ENCODE results near the gene CDK3. TPM values are rescaled to one million over a fixed set of nuclear protein-coding genes. Genes with fewer than 3 reads are reported as not detected.

Gene CDK3
- total and polyA plus RNA-seq, 2 donors (not counting 1 experiment from before 2014, with no cell fraction given): 15.0 to 20.5 TPM

GRCh38 chr17:76017481-76018339, 17.1 kb downstream of the CDK3 start:
- ATAC-seq (ENCODE audit: low read depth) (no peak), DNase-seq (no peak)
- H2AFZ ChIP-seq (ENCODE audit: insufficient read depth, low read depth, low read length, poor library complexity, severe bottlenecking): no peak overlapping the region
- ChIA-PET CTCF (interaction anchor here (1.4 to 3.0 kb wide), 2 partner anchors 9 to 282 kb away, joined by 5 to 8 read pairs; no protein-coding TSS in a partner anchor), POLR2A (interaction anchor here (0.6 kb wide), 1 partner anchor 365 kb away, joined by 3 read pairs; no protein-coding TSS in a partner anchor)
- H3K27me3 ChIP-seq (replicated peaks in 1 of 4; ENCODE audit: control extremely low read depth in 1 of 4, control insufficient read depth in 3 of 4, insufficient read depth in 4 of 4, low read length in 3 of 4): peaks cover 0 to 7% (median 2%) of the 10 kb centered on the region in 4 experiments
- no peaks in the 10 kb centered on the region for H3K36me3 ChIP-seq (replicated peaks in 1 of 2; ENCODE audit: control extremely low read depth in 1 of 2, control insufficient read depth in 1 of 2, extremely low read depth in 1 of 2, insufficient read depth in 2 of 2, low read length in 1 of 2)
- no peaks in the 10 kb centered on the region for H4K20me1 ChIP-seq (ENCODE audit: control insufficient read depth, insufficient read depth, low read length, poor library complexity, severe bottlenecking)
- intact Hi-C loops (cut with micrococcal nuclease): no loop called here
- Mint-ChIP-seq H3K27me3 (no peaks in the 10 kb centered on the region), H3K4me3 (no peak overlapping the region), H3K27ac (no peak overlapping the region), H3K9me3 (ENCODE audit: insufficient read depth) (no peaks in the 10 kb centered on the region), H3K4me1 (no peaks in the 10 kb centered on the region)
- no peak overlapping the region for H3K4me2 ChIP-seq (replicated peaks; ENCODE audit: low read depth, low read length, poor library complexity, severe bottlenecking)
- 94% methylated on average over 17 of the region's 21 CpGs for WGBS (ENCODE audit: insufficient coverage)
- H3K9ac ChIP-seq (ENCODE audit: low read length): no peak overlapping the region
- H3K4me3 ChIP-seq (ENCODE audit: control extremely low read depth in 1 of 5, extremely low read depth in 1 of 5, insufficient read depth in 1 of 5, low read depth in 2 of 5, low read length in 4 of 5): no peak overlapping the region
- H3K27ac ChIP-seq (ENCODE audit: low read length in 2 of 2): no peak overlapping the region
- H3K79me2 ChIP-seq (ENCODE audit: control insufficient read depth, insufficient read depth, low read length): no peaks in the 10 kb centered on the region
- no peaks in the 10 kb centered on the region for H3K9me3 ChIP-seq (ENCODE audit: control extremely low read depth in 1 of 3, control insufficient read depth in 2 of 3, insufficient read depth in 1 of 3, low read length in 2 of 3)
- H3K4me1 ChIP-seq (ENCODE audit: control insufficient read depth in 2 of 2, insufficient read depth in 2 of 2, low read length in 2 of 2): peaks cover 0 to 7% of the 10 kb centered on the region in 2 donors
- TF ChIP-seq EZH2 (IDR thresholded peaks at IDR 0.05; ENCODE audit: borderline replicate concordance, insufficient read depth, low read depth, low read length, poor library complexity, severe bottlenecking): no peak
- no peak for TF ChIP-seq CTCF (IDR thresholded peaks at IDR 0.05)

GRCh38 chr17:76018340-76018680, 17.7 kb downstream of the CDK3 start:
- H3K27me3 Mint-ChIP-seq: no peaks in the 10 kb centered on the region
- H3K4me3 Mint-ChIP-seq: no peak overlapping the region
- no peak overlapping the region for H3K27ac ChIP-seq (ENCODE audit: low read length in 2 of 2)
- no peaks in the 10 kb centered on the region for H3K36me3 ChIP-seq (replicated peaks in 1 of 2; ENCODE audit: control extremely low read depth in 1 of 2, control insufficient read depth in 1 of 2, extremely low read depth in 1 of 2, insufficient read depth in 2 of 2, low read length in 1 of 2)
- no peak overlapping the region for H3K9ac ChIP-seq (ENCODE audit: low read length)
- H3K4me3 ChIP-seq (ENCODE audit: control extremely low read depth in 1 of 5, extremely low read depth in 1 of 5, insufficient read depth in 1 of 5, low read depth in 2 of 5, low read length in 4 of 5): no peak overlapping the region
- peaks cover 0 to 7% of the 10 kb centered on the region in 2 donors for H3K4me1 ChIP-seq (ENCODE audit: control insufficient read depth in 2 of 2, insufficient read depth in 2 of 2, low read length in 2 of 2)
- no peaks in the 10 kb centered on the region for H3K79me2 ChIP-seq (ENCODE audit: control insufficient read depth, insufficient read depth, low read length)
- no peak overlapping the region for H3K4me2 ChIP-seq (replicated peaks; ENCODE audit: low read depth, low read length, poor library complexity, severe bottlenecking)
- intact Hi-C loops (cut with micrococcal nuclease): no loop called here
- ChIA-PET CTCF (interaction anchor here (1.4 to 3.0 kb wide), 2 partner anchors 10 to 281 kb away, joined by 5 to 8 read pairs; no protein-coding TSS in a partner anchor), POLR2A (interaction anchor here (0.6 kb wide), 1 partner anchor 365 kb away, joined by 3 read pairs; no protein-coding TSS in a partner anchor)
- no peaks in the 10 kb centered on the region for H3K9me3 Mint-ChIP-seq (ENCODE audit: insufficient read depth)
- H2AFZ ChIP-seq (ENCODE audit: insufficient read depth, low read depth, low read length, poor library complexity, severe bottlenecking): no peak overlapping the region
- 95% methylated on average over 11 of the region's 11 CpGs for WGBS (ENCODE audit: insufficient coverage)
- TF ChIP-seq EZH2 (IDR thresholded peaks at IDR 0.05; ENCODE audit: borderline replicate concordance, insufficient read depth, low read depth, low read length, poor library complexity, severe bottlenecking): no peak
- no peak for TF ChIP-seq CTCF (IDR thresholded peaks at IDR 0.05)
- H3K9me3 ChIP-seq (ENCODE audit: control extremely low read depth in 1 of 3, control insufficient read depth in 2 of 3, insufficient read depth in 1 of 3, low read length in 2 of 3): no peaks in the 10 kb centered on the region
- ATAC-seq (ENCODE audit: low read depth) (no peak), DNase-seq (no peak)
- no peak overlapping the region for H3K27ac Mint-ChIP-seq
- peaks cover 0 to 7% (median 2%) of the 10 kb centered on the region in 4 experiments for H3K27me3 ChIP-seq (replicated peaks in 1 of 4; ENCODE audit: control extremely low read depth in 1 of 4, control insufficient read depth in 3 of 4, insufficient read depth in 4 of 4, low read length in 3 of 4)
- no peaks in the 10 kb centered on the region for H3K4me1 Mint-ChIP-seq
- H4K20me1 ChIP-seq (ENCODE audit: control insufficient read depth, insufficient read depth, low read length, poor library complexity, severe bottlenecking): no peaks in the 10 kb centered on the region
